Right ventricle myocardium superior (tissue), 1 donor: ENCODE measurements around the gene RNU1-3. TPM values are rescaled to one million over a fixed set of nuclear protein-coding genes. Genes with fewer than 3 reads are reported as not detected.
"Not testable (repeated sequence)": the region's sequence is repeated elsewhere in the genome, so short reads cannot be mapped to it uniquely, and the experiment has no call there.

Experiments
- ATAC-seq: fragments of 200-7000 bp; cut with Tn5 transposase; one replicate; pipeline ENCODE4 v1.9.1; 2020; ENCODE audit warnings: mild to moderate bottlenecking; ENCODE audit not compliant: poor library complexity
- DNase-seq: peaks from one replicate; pipeline ENCODE4 v3.0.0-alpha.2; 2020
- intact Hi-C: fragments of 100-400 bp; cut with DNase I; formaldehyde crosslinking; loops from one replicate; pipeline ENCODE4 v1.11.2; 2022
- total RNA-seq: library from RNA; stranded (reverse); fragmentation: NEBNext Ultra II Directional; extraction: Animal tissue kit (Norgen Biotek cat#: 25700); gene quantifications from one replicate; pipeline ENCODE4 v1.2.1, GENCODE V29; 2021
- donor health status: DM: no; HTN: yes; CAD: no; lungs with severe emphysema.

RNU1-3 gene
- total RNA-seq, 1 donor from 2014 or later: 9,391 TPM

DNA sequence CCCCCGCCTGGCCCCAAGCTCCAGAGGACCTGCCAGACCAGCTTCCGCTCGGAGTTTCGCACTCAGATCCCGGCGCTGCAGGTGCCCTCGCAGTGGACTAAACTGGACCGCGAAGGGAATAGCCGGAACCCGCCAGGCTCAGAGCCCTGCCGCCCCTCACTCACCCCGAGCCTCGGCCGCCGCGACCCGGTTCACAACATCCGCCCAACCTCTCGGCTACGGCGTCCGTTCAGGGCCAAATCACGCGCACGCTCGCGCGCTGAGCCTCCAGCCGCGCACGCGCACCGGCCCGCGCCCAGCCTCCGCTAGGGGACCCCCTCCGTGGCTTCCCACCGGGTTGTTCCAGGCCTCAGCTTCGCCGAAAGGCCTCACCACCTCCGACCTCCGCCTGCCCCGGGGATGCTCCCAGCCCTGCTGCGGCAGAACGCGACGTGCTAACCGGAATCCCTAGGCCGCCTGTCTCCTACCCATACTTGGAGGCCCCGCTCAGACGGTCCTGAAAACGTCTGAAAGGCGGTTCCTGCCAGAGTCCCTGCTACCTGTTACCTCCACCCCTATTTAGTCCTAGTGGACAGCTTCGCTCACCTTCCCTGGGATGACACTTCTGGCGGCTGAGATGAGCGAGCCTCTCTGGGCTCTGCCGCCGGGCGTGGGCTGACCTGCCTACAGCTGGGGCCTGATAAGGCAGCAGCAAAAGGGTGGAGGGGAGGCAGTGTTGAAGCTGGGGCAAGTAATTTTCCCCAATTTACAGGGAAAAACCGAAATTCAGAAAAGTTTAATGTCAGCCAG is 22.1 kb downstream of the RNU1-3 start:
- ATAC-seq: peak; percentile 97
- intact Hi-C loops: not testable (repeated sequence)
- peak; percentile 99 for DNase-seq

DNA sequence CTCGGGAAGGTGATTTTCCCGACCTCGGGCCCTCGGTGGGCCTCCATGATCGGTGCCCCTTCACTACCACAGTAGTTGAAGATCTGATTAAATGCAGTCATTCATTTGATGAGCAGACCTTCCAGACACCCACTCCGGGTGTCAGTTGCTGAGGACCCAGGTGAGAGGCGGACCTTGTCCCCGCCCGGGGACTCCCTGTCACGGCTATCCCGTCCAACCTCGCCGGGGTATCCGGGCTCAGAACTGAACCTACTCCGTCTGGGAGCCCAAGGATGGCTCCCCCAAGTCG is 22.6 kb downstream of the RNU1-3 start:
- no peak for ATAC-seq
- no peak for DNase-seq
- intact Hi-C loops: no loop called here

GRCh38 chr1:16643476-16644192 is 23.1 kb downstream of the RNU1-3 start:
- intact Hi-C loops, ATAC-seq: not testable (repeated sequence)
- peak; percentile 38 for DNase-seq

DNA sequence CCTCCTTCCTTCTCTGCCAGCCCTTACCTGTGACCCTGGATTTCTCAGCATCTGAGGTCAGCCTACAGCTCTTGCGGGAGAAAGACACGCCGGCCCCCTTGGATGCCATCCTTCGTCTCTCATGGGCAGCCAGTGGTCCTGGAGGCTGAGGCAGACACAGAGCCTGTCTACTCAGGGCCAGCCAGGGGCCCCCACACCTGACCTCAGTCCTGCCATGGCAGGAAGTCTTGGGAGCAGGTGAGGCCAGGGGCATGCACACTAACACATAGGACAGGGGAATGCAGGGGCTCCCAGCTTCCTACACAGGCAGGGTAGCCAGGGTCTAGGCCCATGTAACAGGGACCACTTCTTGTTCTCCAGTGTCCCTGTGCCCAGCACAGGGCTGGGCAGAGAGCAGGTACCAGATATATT is 23.7 kb downstream of the RNU1-3 start:
- intact Hi-C loops, ATAC-seq: not testable (repeated sequence)
- DNase-seq: peak; percentile 49

DNA sequence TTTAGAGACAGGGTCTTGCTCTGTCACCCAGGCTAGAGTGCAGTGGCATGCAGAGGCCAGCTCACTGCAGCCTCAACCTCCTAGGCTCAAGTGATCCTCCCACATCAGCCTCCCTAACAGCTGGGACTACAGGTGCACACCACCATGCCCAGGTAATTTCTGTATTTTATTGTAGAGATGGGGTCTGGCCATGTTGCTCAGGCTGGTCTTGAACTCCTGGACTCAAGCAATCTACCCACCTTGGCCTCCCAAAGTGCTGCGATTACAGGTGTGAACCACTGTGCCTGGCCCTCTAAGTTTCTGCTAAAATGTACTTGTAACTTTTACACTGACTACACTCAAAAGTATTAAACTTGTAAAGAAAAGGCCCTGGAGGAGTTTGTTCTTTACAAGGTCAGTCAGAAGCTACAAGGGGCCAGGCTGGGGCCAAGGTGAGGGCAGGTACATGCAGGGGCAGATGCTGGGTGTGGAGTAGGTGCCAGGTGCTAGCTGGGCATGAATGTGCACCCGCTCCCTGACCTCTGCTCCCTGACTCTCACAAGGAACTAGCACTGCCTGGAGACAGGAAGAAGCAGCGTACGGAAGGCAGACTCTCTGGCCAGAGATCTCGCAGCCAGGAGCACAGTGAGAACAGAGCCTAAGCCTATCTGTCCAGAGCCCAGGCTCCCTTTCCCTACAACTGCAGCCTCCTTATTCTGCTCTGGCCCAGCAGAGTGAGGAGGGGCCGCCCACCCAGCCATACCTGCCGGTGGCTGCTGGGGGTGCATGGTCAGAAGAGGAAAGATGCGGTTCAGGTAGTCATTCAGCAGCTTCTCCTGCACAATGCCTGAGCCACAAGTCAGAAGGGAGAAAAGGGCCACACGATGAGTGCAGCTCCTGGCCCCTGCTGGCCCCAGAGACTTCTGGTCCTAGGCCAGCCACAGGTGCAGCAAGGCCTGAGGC is 24.5 kb downstream of the RNU1-3 start:
- intact Hi-C loops, ATAC-seq: not testable (repeated sequence)
- peak; percentile 43 for DNase-seq

DNA sequence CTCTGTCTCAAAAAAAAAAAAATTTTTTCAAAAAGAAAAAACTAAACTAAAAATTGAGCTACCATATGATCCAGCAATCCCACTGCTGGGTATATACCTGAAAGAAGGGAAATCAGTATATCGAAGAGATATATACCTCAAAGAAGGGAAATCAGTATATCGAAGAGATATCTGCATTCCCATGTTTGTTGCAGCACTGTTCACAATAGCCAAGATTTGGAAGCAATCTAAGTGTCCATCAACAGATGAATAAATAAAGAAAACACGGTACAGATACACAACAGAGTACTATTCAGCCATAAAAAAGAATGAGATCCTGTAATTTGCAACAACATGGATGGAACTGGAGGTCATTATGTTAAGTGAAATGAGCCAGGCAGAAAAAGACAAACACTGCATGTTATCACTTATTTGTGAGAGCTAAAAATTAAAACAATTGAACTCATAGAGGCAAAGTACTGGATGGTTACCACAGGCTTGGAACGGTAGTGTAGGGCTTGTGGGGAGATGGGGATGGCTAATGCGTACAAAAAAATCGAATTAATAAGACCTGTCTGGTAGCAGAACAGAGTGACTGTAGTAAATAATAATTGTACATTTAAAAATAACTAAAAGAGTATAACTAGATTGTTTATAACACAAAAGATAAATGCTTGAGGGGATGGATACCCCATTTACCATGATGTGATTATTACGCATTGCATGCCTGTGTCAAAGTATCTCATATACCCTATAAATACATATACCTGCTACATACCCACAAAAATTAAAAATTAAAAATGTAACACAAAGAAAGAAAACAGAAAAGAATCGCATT is 25.4 kb downstream of the RNU1-3 start:
- intact Hi-C loops, ATAC-seq, DNase-seq: not testable (repeated sequence)

DNA sequence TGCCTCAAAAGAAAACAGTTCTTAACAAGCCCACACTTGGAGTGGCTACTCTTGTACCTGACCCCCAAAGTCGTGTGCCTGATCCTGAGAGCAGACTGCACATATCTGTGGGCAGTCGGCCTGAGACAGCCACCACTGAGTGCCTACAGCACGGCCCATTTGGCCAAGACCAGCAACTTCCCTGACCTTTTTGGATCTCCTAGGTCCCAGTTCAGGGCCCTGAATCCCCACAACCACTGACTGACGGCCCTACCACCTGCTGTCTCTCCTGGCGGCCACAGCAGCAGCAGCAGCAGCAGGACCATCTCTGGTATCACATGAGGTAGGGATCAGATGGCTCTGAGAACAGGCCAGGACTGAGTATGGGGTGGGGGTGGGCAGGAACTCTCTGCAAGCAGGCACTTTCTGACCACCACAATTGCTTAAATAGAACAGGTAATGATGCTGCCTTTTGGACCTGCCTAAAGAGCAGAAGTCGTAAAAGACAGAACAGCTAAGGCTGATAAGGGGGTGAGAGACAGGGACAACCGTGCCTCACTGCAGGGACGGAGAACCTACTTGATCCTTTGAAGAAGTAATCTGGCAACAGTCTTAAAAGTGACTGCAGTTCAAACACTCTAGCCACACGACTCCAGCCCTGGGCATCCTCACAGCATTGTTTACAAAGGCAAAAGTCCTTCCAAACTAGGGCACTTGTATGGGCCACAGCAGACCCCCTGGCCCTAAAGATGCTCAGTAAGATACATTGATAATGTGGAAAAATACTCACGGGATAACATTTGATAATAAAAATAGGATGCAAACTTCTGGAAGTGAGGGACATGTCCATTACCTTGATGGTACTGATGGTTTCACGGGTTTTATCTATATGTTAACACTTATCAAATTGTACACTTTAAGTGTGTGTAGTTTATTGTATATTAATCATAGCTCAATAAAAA is 27.4 kb downstream of the RNU1-3 start:
- peak; percentile 37 for DNase-seq
- ATAC-seq, intact Hi-C loops: not testable (repeated sequence)

GRCh38 chr1:16637941-16638778 is 28.6 kb downstream of the RNU1-3 start:
- DNase-seq (peak; percentile 33), ATAC-seq (peak; percentile 41)
- intact Hi-C loops: not testable (repeated sequence)

- intact Hi-C loops, ATAC-seq: not testable (repeated sequence)
- DNase-seq: peak; percentile 27
Measured at GRCh38 chr1:16636551-16637195, 30.1 kb downstream of the RNU1-3 start.

DNA sequence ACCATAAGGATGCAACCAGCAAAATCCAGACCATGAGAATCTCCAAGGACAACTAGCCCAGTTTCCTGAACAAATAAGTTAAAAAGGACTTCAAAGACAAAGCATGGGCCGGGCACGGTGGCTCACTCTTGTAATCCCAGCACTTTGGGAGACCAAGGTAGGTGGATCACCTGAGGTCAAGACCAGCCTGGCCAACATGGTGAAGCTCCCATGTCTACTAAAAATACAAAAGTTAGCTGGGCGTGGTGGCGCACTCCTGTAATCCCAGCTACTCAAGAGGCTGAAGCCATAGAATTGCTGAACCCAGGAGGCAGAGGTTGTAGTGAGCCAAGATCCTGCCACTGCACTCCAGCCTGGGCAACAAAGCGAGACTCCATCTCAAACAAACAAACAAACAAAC is 30.8 kb downstream of the RNU1-3 start:
- intact Hi-C loops, ATAC-seq: not testable (repeated sequence)
- peak; percentile 43 for DNase-seq

DNA sequence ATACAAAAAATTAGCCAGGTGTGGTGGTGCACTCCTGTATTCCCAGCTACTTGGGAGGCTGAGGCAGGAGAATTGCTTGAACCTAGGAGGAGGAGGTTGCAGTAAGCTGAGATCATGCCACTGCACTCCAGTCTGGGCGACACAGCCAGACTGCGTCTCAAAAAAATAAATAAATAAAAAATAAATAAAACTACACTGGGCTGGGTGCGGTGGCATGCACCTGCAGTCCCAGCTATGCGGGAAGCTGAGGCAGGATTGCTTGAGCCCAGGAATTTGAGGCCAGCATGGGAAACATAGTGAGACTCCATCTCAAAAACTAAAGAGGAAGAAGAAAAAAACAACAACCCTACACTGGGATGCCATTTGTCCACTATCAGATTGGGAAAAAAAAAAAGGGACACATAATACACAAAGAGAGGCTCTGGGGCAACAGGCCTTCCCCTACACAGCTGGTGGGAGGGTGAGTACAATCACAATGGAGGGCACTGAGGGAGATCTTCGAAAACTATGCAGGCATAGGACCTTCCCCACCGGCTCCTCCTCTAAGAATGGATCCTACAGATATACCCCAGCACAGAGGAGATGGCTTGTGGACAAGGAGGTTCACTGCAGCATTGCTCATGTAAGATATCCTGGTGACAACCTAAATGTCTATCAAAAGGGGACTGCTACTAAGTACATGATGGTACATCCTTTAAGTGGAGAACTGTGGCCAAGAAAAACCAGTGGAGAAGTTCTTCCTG is 33.0 kb downstream of the RNU1-3 start:
- peak; percentile 31 for DNase-seq
- ATAC-seq, intact Hi-C loops: not testable (repeated sequence)

DNA sequence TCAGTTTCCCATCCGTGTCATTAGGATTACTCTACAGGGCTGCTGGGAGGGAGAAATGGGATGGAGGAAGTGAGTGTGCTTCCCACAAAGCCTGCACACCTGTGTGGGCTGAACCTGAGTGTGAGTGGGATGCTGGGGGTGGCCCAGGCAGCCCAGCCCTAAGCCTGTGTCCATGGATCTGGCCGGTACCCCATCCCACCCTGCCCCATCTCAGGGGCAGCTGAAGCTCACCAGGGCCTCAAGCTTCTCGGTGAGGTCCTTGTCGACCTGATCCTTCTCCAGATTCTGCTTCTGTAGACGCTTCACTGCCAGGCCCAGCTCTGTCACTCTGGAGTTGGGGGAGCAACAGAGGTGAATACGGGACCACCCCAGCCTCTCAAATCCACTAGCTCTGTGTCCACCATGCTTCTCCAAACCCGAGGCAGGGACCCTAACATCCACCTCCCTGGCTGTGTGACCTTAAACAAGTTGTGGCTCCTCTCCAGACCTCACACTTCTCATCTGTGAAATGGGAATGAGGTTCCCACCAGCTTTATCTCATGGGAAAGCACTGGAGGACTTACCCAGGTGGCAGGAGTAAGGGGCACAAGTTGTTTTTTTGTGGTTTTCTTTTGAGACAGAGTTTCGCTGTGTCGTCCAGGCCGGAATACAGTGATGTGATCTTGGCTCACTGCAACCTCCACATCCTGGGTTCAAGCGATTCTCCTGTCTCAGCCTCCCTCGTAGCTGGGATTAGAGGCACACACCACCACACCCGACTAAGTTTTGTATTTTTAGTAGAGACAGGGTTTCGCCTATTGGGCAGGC is 34.5 kb downstream of the RNU1-3 start:
- DNase-seq, ATAC-seq, intact Hi-C loops: not testable (repeated sequence)

DNA sequence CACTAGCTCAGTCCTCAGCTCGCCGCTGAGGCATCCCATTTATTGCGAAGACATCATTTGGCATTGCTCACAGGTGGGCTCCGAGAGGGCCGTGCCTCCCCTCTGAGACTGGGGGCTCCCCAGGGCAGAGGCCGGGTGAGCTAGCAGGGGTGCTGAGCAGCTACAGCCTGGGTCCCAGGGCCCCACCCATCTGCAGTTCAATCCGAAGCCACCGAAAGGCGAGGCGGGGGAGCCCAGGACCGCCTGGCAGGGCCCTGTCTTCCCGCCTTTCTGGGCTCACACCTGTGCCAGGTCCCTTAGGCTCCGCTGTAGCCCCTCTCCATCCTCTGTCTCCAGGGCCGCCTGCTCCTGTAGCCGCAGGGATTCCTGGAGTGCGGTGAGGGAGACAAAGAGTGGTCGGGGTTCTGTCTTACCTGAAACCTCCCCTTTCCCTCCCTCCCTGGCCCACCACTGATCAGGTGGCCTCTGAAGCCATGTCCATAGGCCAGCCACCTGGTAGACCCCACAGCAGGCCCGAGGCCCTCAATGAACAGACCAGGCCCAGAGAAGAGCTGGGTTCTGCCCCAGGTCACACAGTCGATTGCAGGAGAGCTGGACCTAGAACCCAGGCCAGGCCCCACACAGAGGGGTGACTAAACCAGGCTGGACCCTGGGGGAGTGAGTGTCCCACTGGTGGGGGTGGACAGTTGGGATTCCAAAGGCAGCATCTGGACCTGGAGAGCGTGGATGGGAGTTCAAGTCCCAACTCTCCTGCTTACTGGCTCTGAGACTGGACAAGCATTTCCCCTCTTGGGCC is 35.3 kb downstream of the RNU1-3 start:
- DNase-seq (peak; percentile 40), ATAC-seq (no peak)
- intact Hi-C loops: no loop called here
